ENCODE data around the gene POLR3C.
"Not testable (repeated sequence)": the region's sequence is repeated elsewhere in the genome, so short reads cannot be mapped to it uniquely, and the experiment has no call there.

POLR3C gene, protein sequence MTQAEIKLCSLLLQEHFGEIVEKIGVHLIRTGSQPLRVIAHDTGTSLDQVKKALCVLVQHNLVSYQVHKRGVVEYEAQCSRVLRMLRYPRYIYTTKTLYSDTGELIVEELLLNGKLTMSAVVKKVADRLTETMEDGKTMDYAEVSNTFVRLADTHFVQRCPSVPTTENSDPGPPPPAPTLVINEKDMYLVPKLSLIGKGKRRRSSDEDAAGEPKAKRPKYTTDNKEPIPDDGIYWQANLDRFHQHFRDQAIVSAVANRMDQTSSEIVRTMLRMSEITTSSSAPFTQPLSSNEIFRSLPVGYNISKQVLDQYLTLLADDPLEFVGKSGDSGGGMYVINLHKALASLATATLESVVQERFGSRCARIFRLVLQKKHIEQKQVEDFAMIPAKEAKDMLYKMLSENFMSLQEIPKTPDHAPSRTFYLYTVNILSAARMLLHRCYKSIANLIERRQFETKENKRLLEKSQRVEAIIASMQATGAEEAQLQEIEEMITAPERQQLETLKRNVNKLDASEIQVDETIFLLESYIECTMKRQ

DNA sequence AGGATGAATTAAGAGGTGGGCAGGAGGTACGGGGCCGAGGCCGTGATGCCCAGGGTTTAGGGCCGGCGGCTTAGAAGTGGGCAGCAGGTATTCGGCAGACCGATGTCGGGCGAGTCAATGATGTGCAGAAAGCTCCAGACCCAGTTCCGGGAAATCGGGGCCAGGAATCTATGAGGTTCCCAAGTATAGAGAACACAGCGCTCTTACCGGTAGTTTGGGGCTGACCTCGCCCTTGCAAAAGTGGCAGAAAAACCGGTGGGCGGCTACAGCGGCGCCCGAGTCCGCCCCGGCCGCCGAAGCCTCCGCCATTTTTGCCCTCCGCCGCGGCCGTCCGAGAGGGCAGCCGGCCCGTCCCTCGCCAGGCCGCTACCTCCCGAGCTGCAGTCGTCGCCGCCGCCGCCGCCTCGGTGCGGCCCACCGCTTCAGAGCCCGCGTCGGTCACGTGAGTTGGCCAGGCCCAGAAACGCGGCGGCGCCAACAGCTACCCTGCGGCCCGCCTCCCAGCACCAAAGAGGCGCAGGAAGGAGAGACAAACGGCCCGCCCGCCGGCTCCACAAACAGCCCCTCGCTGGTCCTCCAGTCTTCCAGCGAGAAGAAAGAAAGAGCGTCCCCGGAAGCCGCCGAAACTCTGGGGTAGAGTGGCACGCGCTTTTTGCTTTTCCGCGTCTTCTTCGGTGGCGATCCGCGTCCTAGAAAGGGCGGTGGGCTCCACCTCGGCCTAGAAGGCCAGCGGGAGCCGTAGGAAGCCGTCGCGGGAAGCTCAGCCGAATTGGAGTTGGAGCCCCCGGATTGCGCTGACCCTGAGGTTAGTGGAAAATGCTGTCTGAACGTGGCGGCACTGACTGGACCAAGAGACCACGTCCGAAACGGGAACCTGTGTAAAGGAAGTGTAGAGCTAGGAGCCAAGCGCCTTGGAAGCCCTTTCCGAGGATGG is at the start of gene POLR3C, which contains the start of gene RNF115:
TSS of gene POLR3C (plus strand) at position 636 of the 934 bp plus-strand sequence. CDS start 1,577 bp downstream, outside the sequence.
TSS of gene RNF115 (minus strand) at position 531 of the 934 bp plus-strand sequence. CDS start at position 309, 222 bp downstream.
- peak; percentile 89 for DNase-seq

DNA sequence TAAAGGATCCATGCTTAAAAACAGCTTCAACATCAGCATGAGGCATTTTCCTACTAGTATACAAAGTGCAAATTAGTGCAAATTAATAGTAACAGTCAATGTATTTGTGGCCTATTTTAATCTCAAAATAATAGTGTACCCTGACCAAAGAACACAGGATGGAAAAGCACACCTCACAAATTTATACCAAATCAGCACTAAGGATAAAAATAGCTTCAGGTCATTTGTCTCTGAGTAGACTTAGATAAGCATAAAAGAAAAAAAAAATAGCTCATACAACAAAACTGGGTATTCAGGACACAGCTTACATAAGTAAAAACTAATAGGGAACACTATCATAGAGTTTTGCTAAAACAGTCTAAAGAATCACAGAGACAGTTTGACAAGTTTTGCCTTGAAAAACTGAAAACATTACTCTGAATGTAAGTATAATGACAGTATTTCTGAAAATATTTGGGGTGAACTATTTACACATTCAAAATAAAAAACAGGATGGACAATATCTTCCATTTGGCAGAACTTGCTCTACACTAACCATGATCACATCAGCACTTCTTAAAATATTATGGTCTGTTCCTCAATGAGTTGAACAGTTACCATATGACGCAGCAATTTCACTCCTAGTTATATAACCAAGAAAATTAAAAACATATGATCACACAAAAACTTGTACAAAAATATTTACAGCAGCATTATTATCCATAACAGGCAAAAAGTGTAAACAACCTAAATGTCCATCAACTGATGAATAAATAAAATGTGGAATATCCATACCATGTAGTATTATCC is 46.4 kb upstream of the POLR3C start:
- DNase-seq = no peak

DNA sequence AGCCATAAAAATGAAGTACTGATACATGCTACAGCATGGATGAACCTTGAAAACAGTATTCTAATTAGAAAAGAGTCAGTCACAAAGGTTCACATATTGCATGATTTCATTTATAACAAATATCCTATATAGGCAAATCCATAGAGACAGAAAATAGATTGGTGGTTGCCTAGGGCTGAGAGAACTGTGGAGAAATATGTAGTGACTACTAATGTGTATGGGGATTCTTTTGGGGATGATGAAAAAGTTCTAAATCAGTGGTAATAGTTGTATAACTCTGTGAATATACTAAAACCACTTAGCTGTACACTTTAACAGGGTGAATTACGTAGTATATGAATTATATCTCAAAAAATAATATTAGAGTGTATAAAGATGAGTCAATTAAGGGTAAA is 45.9 kb upstream of the POLR3C start:
- DNase-seq = no peak

DNA sequence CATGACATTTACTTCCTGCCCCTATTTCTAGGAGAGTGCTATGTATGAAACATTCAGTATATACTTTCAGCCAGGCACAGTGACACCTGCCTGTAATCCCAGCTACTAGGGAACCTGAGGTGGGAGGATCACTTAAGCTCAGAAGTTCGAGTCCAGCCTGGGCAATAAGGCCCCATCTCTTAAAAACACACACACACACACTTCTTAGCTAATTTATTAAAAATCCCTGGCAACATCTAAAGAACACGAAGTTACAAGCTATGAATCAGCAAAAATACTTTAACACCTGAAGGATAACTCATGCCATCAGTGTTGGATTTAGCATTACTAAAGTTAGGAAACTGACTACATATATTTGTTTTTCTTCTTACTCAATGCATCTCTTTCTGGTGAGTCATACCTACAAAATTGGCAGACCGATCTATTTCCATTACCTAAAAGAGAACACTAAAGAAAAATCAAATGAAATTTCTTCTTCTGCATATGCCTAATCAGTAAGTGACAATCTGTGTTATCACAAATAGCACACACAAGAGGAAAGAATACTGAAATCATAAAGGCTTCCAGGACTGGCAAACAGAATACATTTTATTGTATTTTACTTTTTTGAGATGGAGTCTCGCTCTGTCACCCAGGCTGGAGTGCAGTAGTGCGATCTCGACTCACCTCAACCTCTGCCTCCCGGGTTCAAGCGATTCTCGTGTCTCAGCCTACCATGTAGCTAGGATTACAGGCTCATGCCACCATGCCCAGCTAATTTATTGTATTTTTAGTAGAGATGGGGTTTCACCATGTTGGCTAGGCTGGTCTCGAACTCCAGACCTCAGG is 41.5 kb upstream of the POLR3C start:
- no peak for DNase-seq

DNA sequence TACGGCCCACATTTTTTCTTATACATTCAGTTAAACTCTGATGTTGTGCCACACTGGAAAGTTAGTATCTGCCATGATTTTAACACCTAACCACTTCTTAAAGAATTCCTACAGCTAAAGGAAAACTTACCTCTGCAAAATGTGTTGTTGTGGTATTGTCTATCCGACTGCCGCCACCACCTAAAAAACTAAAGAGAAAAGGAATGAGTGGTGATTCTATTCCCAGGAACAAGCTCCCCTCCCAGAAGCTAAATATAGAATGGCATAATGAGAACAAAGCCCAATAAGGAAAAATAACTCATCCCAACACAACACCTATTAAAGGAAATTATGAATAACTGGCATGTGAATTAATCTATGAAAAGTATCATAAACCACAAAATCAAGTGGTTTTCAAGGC is 39.6 kb upstream of the POLR3C start:
- DNase-seq = no peak

DNA sequence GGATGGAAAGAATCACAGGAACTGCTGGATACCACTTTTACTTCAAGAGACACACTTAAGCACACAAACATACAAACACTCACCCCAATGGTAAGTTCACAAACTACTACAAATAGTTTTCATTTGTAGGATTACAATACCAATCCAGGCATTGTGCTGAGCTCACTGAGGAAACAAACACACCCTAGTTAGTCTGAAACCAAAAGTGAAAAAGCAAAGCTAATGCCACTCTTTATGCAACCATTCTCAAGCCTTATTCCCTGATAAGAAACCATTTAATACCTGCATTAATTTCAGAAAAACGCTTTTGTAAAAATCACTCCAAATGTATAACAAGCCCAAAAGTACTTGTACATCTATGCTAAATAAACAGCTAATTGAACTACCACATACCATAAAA is 38.5 kb upstream of the POLR3C start:
- no peak for DNase-seq

DNA sequence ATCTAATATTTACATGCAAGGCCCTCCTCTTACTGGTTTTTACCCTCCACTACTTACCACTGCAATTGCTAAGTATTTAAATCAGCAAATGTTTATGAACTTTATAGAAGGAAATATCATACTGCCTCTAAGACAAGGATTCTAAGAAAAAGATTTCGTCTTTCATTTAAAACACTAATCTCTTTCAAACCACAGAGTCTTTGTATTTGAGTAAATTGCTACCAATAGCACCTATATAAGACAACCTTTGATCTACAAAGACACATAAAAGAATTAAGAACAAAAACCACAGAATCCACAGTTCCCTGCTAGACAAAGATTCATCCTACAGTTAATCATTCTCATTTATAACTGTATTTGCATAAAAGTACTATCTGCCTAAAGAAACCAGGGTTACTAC is 37.7 kb upstream of the POLR3C start:
- DNase-seq = no peak

DNA sequence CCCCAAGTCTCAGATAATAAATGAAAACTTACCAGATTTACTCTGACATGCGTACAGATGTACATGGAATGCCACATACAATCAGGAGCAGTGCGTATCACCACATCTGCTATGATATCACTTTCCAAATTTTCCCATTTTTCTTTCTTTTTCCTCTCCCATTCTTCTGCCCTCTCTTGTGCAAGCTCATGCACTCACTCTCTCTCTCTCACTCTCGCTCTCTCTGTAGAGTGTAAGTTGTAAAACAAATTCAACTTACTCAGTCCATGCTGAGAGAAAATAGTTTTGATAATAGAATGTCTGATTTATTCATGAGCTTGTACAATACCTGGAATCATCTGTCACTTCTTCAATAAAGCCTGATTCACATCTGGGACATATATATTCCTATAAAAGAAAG is 35.4 kb upstream of the POLR3C start:
- DNase-seq = no peak

DNA sequence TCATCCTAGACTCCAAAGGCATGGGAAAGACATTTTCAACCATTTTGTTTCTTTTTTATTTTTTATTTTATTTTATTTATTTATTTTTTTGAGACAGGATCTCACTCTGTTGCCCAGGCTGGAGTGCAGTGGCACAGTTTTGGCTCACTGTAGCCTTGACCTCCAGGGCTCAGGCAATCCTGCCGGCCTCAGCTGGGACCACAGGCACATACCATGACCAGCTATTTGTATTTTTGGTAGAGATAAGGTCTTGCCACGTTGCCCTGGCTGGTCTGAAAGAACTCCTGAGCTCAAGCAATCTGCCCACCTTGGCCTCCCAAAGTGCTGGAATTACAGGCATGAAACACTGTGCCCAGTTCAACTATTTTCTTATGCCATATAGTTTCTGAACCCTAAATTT is 32.1 kb upstream of the POLR3C start:
- DNase-seq = not testable (repeated sequence)

DNA sequence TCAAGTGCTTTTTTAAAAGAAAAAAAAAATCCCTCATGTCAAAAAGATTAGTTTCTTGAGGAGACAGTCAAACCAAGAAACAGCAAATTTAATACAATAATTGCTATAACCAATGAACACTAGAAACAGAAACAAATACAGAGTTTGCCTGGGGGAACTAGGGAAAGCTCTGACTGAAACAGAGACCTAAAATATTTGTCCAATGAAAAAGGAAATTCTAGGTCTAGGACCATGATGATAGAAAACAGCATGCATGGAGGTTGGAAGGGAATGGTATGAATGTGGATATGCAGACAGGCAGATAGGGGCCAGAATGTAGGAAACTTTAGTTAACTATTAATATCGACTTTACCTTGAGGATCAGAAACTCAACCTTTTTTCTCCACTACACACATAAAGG is 31.5 kb upstream of the POLR3C start:
- DNase-seq = no peak

DNA sequence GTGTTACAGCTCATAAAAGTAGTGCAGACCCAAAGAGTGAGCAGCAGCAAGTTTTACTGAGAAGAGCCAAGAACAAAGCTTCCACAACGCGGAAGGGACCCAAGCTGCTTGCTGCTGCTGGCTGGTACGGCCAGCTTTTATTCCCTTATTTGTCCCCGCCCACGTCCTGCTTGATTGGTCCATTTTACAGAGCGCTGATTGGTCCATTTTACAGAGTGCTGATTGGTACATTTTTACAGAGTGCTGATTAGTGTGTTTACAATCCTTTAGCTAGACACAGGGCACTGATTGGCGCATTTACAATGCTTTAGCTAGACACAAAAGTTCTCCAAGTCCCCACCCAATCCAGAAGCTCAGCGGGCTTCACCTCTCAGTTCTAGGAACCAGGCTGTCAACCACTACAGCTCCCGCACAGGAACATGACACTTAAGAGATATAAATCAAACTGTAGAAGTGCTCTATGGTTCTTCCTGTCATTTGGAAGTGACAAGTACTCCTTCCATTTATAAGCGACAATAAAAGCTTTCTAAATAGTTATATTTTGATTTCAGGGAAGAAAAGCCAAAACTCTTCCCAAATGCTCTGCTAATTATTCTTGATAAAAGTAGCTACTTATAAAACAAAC is 28.6 kb upstream of the POLR3C start:
- no peak for DNase-seq

DNA sequence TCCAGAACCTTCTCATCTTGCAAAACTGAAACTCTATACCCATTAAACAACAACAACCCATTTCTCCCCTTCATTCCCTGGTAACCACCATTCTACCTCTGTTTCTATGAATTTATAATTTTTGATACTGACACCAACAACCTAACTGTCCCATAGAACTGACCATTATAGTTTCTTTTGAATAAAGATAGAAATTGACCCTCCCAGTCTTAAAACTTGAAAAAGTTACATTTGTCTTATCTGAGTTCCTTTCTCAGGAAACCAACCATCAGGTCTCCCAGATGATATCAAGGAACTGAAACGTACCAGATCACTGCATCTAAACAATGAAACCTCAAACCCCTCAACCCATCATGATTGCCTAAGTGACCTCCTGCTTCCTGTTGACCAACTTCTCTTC is 27.2 kb upstream of the POLR3C start:
- no peak for DNase-seq

DNA sequence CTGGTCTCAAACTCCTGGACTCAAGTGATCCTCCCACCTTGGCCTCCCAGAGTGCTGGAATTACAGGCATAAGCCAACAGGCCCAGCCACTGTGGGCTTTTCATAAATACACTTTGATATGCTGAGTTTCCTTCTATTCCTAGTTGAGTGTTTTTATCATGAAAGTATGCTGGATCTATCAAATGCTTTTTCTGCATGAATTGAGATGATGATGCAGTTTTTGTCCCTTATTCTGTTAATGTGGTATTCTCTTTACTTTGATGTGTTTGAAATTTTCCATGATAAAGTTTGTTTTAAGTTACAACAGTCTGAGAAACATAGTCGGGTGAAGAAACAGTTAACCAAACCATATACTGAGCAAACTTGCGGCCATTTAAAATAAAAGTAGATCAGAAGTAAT is 24.2 kb upstream of the POLR3C start:
- no peak for DNase-seq

DNA sequence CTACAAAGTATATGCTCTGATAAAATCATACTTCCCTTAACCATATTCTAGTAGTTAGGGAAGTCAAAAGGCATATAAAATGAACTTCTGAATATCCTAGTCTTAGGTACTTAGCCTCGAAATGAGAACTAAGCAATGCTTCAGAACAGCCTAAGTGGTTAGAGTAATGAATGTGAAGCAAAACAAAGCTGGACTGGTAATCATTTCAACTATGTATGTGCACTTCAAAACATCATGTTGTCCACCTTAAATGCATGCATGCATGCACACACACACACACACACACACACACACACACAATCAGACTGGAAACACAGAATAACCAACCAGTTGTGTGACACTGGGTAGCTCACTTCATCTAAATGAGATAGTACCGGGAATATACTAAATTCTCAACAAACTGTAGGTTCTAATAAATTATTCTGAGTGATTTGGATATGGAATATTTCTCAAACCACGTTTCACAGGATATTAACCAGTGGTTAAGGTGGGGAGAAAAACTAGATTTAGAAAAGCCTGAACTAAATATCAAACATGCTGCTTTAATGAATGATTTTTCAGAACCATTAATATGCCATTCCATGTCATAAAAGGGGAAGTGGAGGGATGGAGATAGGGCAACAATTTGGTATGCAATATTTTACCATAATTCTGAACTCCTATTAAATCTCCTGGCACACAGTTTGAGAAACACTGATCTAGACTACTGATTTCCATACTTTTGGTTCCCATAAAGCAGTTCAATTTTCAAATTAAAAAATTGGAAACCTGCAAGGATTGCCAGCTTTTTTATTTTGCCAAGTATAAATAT is 19.6 kb upstream of the POLR3C start:
- no peak for DNase-seq

DNA sequence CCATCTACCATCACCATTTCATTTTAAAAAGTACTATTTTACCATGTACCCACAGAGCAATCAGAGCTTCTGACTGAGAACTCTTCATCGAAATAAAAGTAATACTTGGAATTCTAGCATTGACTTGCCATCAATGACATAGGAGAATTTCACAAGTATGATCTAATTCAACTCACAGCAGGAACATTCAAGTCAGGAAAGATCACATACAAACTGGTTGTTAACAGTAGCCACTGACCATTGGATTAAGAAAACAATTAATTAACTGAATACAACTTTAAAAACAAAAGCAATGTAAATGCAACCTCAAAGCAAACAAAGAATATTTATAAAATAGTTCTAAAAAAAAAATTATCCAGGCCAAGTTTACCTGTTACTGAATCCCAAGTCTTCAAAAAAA is 18.9 kb upstream of the POLR3C start:
- no peak for DNase-seq

DNA sequence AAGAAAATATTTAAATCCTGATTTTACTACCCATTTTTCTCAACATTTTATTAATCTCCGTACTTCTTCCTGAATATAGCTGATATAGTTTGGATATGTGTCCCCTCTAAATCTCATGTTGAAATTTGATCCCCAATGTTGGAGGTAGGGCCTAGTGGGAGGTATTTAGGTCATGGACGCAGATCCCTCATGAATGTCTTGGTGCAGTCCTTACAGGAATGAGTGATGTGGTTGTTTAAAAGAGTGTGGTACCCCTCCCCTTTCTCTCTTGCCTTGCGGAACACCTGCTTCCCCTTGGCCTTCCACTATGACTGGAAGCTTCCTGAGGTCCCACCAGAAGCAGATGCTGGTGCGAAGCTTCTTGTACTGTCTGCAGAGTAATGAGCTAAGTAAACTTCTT is 17.6 kb upstream of the POLR3C start:
- no peak for DNase-seq

DNA sequence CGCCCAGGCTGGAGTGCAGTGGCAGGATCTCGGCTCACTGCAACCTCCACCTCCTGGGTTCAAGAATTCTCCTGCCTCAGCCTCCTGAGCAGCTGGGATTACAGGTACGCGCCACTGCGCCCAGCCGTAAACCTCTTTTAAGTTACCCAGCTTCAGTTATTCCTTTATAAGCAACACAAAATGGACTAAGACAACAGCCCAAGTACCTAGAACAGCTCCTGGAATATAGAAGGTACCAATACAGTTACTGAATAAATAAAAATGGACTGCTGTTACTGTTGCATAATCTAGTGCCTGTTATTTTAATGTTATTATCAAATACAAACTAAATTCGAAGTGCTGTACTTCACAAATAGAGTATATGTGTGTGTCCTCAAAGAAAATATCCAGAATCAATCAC is 17.2 kb upstream of the POLR3C start:
- DNase-seq = no peak

DNA sequence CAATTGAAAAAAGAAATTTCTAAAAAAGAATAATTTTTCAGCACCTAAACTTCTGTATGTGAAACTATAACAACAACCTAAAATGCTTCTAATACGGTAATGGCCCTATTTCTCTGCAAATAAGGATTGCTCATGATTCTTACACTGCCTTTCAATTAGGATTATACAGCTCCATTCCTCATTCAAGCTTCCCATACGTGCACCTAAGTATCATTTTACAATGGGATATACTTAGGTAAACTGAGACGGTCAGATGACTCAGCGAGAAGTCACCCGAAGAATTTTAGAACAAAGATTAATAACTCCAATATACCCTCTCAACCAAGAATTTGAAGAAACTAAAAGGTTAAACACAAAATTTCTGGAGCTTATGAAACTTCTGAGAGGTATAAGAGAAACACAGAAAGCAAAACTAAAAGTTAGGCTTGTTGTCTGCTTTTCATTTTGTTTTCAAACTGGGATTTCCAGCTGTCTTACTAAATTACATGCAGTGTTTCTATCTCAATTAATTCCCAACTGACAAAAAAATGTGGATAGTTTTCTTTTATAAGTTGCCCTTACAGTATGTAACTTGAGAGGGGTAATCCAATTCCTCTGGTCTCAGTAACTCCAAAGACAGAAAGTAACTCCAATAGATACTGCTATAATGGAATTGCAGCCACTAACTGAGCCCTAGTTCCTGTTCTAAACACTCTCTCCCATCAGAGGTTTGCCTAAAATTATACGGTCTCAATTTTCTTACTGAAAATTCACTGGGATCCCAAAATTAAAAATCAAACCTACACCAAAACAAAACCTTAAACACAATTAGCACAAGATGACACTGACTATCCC is 10.8 kb upstream of the POLR3C start:
- DNase-seq = not testable (repeated sequence)

DNA sequence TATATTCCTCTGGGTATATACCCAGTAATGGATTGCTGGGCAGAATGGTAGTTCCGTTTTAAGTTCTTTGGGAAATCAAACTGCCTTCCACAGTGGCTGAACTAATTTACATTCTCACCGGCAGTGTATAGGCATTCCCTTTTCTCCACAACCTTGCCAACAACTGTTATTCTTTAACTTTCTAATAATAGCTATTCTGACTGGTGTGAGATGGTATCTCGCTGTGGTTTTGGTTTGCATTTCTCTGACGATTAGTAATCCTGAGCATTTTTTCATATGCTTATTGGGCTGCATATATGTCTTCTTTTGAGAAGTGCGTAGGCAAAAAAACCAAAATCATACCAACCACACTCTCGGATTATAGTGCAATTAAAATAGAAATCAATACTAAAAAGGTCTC is 5.9 kb upstream of the POLR3C start:
- not testable (repeated sequence) for DNase-seq
